RWPE1 (cell line): ENCODE data around the gene FERMT2.

ENCODE experiments used
- CTCF ChIA-PET: fragments of 350-600 bp; sonication (Branson Sonifier 250); formaldehyde crosslinking; extraction: SDS; loops from one replicate; lab custom pipeline; 2021; lab: Yijun Ruan, JAX
- POLR2A ChIA-PET: fragments of 400-600 bp; formaldehyde crosslinking; extraction: SDS; loops from one replicate; lab custom pipeline; 2020; ENCODE audit warnings: antibody characterized with exemption; ENCODE audit not compliant: low non-redundant PET; lab: Yijun Ruan, JAX
- DNase-seq: peaks from one replicate; pipeline ENCODE4 v3.0.0; 2012; ENCODE audit warnings: low spot score
- H3K27ac ChIP-seq: fragments of 450-650 bp; 2 replicates; pipeline ENCODE4 v1.5.1; 2017
- CTCF ChIP-seq: fragments of 450-650 bp; conservative IDR thresholded peaks from 2 replicates; pipeline ENCODE4 v1.5.1; 2017; ENCODE audit warnings: low read depth, mild to moderate bottlenecking

Gene FERMT2

GRCh38 chr14:52901357-52901980 lies 49.4 kb downstream of the FERMT2 start:
- TF ChIP-seq CTCF = no peak
- POLR2A ChIA-PET = interaction anchor here (0.6 kb wide), 1 partner anchor 15 kb away, joined by 4 read pairs; no protein-coding TSS in a partner anchor
- DNase-seq = no peak
- no peak overlapping the region for H3K27ac ChIP-seq
- CTCF ChIA-PET = no interaction called here

- H3K27ac ChIP-seq = no peak overlapping the region
- TF ChIP-seq CTCF = no peak
- peak; percentile 33 for DNase-seq
- ChIA-PET CTCF (interaction anchor here (0.5 kb wide), 1 partner anchor 62 kb away, joined by 3 read pairs; no protein-coding TSS in a partner anchor), POLR2A (interaction anchor here (0.5 to 0.7 kb wide), 3 partner anchors 14 to 27 kb away, joined by 4 to 8 read pairs (median 7); no protein-coding TSS in a partner anchor)
These were observed 50.1 kb downstream of the FERMT2 start for GRCh38 chr14:52900731-52901130.

- POLR2A ChIA-PET = no interaction called here
- DNase-seq = no peak
- CTCF ChIA-PET = no interaction called here
- H3K27ac ChIP-seq = no peak overlapping the region
- TF ChIP-seq CTCF = no peak
These were observed 52.4 kb downstream of the FERMT2 start for GRCh38 chr14:52898496-52898895.

GRCh38 chr14:52895000-52895399 lies 55.9 kb downstream of the FERMT2 start:
- no peak for TF ChIP-seq CTCF
- POLR2A ChIA-PET = no interaction called here
- CTCF ChIA-PET = no interaction called here
- no peak for DNase-seq
- no peak overlapping the region for H3K27ac ChIP-seq

GRCh38 chr14:52891800-52892199 lies 59.0 kb downstream of the FERMT2 start:
- ChIA-PET POLR2A (no interaction called here), CTCF (interaction anchor here (0.6 kb wide), 1 partner anchor 273 kb away, joined by 3 read pairs; no protein-coding TSS in a partner anchor)
- TF ChIP-seq CTCF = no peak
- no peak for DNase-seq
- H3K27ac ChIP-seq = no peak overlapping the region

- POLR2A ChIA-PET = no interaction called here
- no peak for TF ChIP-seq CTCF
- no peak for DNase-seq
- no peak overlapping the region for H3K27ac ChIP-seq
- CTCF ChIA-PET = interaction anchor here (0.5 kb wide), 1 partner anchor 18 kb away, joined by 5 read pairs; no protein-coding TSS in a partner anchor
These were observed 61.7 kb downstream of the FERMT2 start for GRCh38 chr14:52888839-52889838.
